ENCODE measurements around the gene KMT2C.

GRCh38 chr7:152435384-152436110 lies at the start of gene KMT2C:
- TF ChIP-seq CTCF (IDR thresholded peaks at IDR 0.05), result no peak
- TF ChIP-seq POLR2A (IDR thresholded peaks at IDR 0.05), result no peak
